ES-I3 (cell line): ENCODE measurements around the gene ERLEC1.
"Not testable (repeated sequence)": the region's sequence is repeated elsewhere in the genome, so short reads cannot be mapped to it uniquely, and the experiment has no call there.

Source experiments
- H3K36me3 ChIP-seq: 2 replicates; pipeline ENCODE4 v1.6.1; 2013; ENCODE audit warnings: mild to moderate bottlenecking, low read length, control low read depth, moderate library complexity; ENCODE audit not compliant: insufficient read depth
- H3K4me1 ChIP-seq: 2 replicates; pipeline ENCODE4 v1.6.1; 2013; ENCODE audit warnings: mild to moderate bottlenecking, control low read depth, low read length; ENCODE audit not compliant: insufficient read depth
- H3K9ac ChIP-seq: 2 replicates; pipeline ENCODE4 v1.6.1; 2013; ENCODE audit warnings: low read depth, mild to moderate bottlenecking, low read length, moderate library complexity
- H3K9me3 ChIP-seq: 2 replicates; pipeline ENCODE4 v1.6.1; 2013; ENCODE audit warnings: mild to moderate bottlenecking, low read length, moderate library complexity; ENCODE audit not compliant: control insufficient read depth, insufficient read depth

The ERLEC1 gene

GRCh38 chr2:53786705-53787613 lies at the start of gene ERLEC1, which contains the start of gene ASB3:
Gene ERLEC1, plus strand, starts transcription at chr2:53787044. Its CDS starts 167 bp downstream, at chr2:53787211.
Gene ASB3, minus strand, starts transcription at chr2:53786953. Its CDS starts 21,381 bp downstream, at chr2:53765572.
- Histone ChIP-seq H3K4me1 (peaks cover 18% of the 10 kb centered on the region), H3K9me3 (no peaks in the 10 kb centered on the region), H3K36me3 (no peaks in the 10 kb centered on the region), H3K9ac (peak within 1 kb of the TSS; percentile 99)

GRCh38 chr2:53737091-53737490 lies 49.8 kb upstream of the ERLEC1 start:
- H3K9ac ChIP-seq: no peak overlapping the region
- no peaks in the 10 kb centered on the region for H3K36me3 ChIP-seq
- no peaks in the 10 kb centered on the region for H3K4me1 ChIP-seq
- H3K9me3 ChIP-seq: no peaks in the 10 kb centered on the region

GRCh38 chr2:53739032-53739431 lies 47.8 kb upstream of the ERLEC1 start:
- Histone ChIP-seq H3K9me3 (no peaks in the 10 kb centered on the region), H3K4me1 (no peaks in the 10 kb centered on the region), H3K9ac (no peak overlapping the region), H3K36me3 (no peaks in the 10 kb centered on the region)

- H3K9ac ChIP-seq: no peak overlapping the region
- H3K9me3 ChIP-seq: no peaks in the 10 kb centered on the region
- no peaks in the 10 kb centered on the region; the same call in 1 of the 2 replicates for H3K36me3 ChIP-seq
- no peaks in the 10 kb centered on the region for H3K4me1 ChIP-seq
These were observed 46.7 kb upstream of the ERLEC1 start for GRCh38 chr2:53740170-53740569.

- Histone ChIP-seq H3K4me1 (no peaks in the 10 kb centered on the region), H3K9me3 (no peaks in the 10 kb centered on the region), H3K9ac (no peak overlapping the region), H3K36me3 (no peaks in the 10 kb centered on the region; the same call in 1 of the 2 replicates)
These were observed 42.3 kb upstream of the ERLEC1 start for GRCh38 chr2:53744395-53745065.

GRCh38 chr2:53750041-53750768 lies 36.6 kb upstream of the ERLEC1 start:
- Histone ChIP-seq H3K9ac (no peak overlapping the region), H3K4me1 (peaks cover 6% of the 10 kb centered on the region; the same call in 1 of the 2 replicates), H3K36me3 (no peaks in the 10 kb centered on the region; the same call in 1 of the 2 replicates), H3K9me3 (no peaks in the 10 kb centered on the region)

GRCh38 chr2:53751728-53752127 lies 35.1 kb upstream of the ERLEC1 start:
- Histone ChIP-seq H3K4me1 (peaks cover 6% of the 10 kb centered on the region; the same call in 1 of the 2 replicates), H3K9ac (no peak overlapping the region), H3K36me3 (0 out of 2 replicates have a peak, but pooled peaks cover 3% of the 10 kb centered on the region), H3K9me3 (no peaks in the 10 kb centered on the region)

- no peak overlapping the region for H3K9ac ChIP-seq
- H3K4me1 ChIP-seq: peaks cover 6% of the 10 kb centered on the region; the same call in 1 of the 2 replicates
- no peaks in the 10 kb centered on the region for H3K9me3 ChIP-seq
- 0 out of 2 replicates have a peak, but pooled peaks cover 3% of the 10 kb centered on the region for H3K36me3 ChIP-seq
These were observed 34.5 kb upstream of the ERLEC1 start for GRCh38 chr2:53752385-53752784.

- no peaks in the 10 kb centered on the region for H3K9me3 ChIP-seq
- 0 out of 2 replicates have a peak, but pooled peaks cover 3% of the 10 kb centered on the region for H3K36me3 ChIP-seq
- H3K9ac ChIP-seq: no peak overlapping the region
- H3K4me1 ChIP-seq: peaks cover 6% of the 10 kb centered on the region; the same call in 1 of the 2 replicates
These were observed 33.8 kb upstream of the ERLEC1 start for GRCh38 chr2:53753041-53753440.

- H3K36me3 ChIP-seq: 0 out of 2 replicates have a peak, but pooled peaks cover 3% of the 10 kb centered on the region
- no peaks in the 10 kb centered on the region for H3K9me3 ChIP-seq
- H3K9ac ChIP-seq: no peak overlapping the region
- peaks cover 6% of the 10 kb centered on the region; the same call in 1 of the 2 replicates for H3K4me1 ChIP-seq
These were observed 31.7 kb upstream of the ERLEC1 start for GRCh38 chr2:53755121-53755520.

- Histone ChIP-seq H3K9me3 (no peaks in the 10 kb centered on the region), H3K36me3 (0 out of 2 replicates have a peak, but pooled peaks cover 3% of the 10 kb centered on the region), H3K9ac (no peak overlapping the region), H3K4me1 (peaks cover 6% of the 10 kb centered on the region; the same call in 1 of the 2 replicates)
These were observed 30.2 kb upstream of the ERLEC1 start for GRCh38 chr2:53756644-53757043.

- H3K9me3 ChIP-seq, H3K4me1 ChIP-seq, H3K9ac ChIP-seq, H3K36me3 ChIP-seq: not testable (repeated sequence)
These were observed 29.6 kb upstream of the ERLEC1 start for GRCh38 chr2:53757206-53757605.

GRCh38 chr2:53765767-53766166 lies 21.1 kb upstream of the ERLEC1 start:
- Histone ChIP-seq H3K9ac (no peak overlapping the region), H3K36me3 (no peaks in the 10 kb centered on the region; the same call in 1 of the 2 replicates), H3K9me3 (no peaks in the 10 kb centered on the region), H3K4me1 (peaks cover 4% of the 10 kb centered on the region; the same call in 1 of the 2 replicates)
